Measurements from ENCODE around the gene FAM118A. TPM values are rescaled to one million over a fixed set of nuclear protein-coding genes. Genes with fewer than 3 reads are reported as not detected.

The FAM118A gene
- polyA plus RNA-seq, 1 experiment: 18.8 TPM

DNA sequence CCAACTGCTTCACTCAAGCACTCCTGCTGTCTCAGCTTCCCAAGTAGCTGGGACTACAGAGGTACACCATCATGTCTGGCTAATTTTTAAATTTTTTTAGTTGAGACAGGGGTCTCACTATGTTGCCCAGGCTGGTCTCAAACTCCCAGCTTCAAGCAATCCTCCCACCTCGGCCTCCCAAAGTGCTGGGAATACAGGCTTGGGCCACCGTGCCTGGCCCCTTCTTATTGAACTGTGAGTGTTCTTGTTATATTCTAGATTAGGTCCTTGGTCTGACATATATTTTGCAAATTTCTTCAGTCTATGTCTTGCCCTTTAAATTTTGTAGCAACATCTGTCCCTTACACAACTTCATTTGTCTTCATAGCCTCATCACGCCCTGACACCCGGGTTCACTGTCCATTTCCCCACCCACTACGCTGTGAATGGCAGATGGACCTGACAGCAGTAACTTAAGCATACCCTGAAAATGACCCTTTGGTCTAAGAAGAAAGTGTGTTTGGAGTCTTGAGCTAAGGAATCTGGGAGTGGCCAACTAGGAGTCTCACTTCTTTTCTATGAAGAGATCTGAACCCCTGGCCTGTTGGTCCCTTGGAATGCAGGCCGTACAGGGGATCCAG lies 4.2 kb upstream of the FAM118A start:
- POLR2A ChIA-PET: no interaction called here

DNA sequence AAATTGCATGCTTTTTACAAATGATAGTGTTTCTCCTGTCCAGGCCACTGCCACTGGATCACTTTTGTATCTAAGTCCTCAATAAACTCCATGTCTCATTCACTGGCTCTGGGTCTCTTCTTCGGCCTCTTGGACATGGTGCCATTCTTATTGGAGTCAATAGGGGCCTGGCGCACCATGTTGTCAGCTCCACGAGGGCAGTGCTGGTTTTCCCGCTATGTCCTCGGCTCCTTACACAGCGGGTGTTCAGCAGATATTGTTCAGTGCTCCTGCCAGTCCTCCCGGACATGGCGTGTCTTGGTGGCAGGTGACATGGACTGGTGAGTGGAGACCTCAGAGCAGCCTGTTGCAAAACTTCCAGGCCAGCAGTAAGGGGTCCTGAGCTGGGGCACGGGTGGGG lies 3.6 kb upstream of the FAM118A start:
- CTCF ChIA-PET: no interaction called here
- Histone ChIP-seq H3K27me3 (ENCODE audit: control insufficient read depth, insufficient read depth, low read length) (no peaks in the 10 kb centered on the region), H3K4me3 (ENCODE audit: low read depth, low read length) (no peak overlapping the region), H3K36me3 (ENCODE audit: control insufficient read depth, insufficient read depth, low read length) (no peaks in the 10 kb centered on the region)
- TF ChIP-seq, protein P1, sequence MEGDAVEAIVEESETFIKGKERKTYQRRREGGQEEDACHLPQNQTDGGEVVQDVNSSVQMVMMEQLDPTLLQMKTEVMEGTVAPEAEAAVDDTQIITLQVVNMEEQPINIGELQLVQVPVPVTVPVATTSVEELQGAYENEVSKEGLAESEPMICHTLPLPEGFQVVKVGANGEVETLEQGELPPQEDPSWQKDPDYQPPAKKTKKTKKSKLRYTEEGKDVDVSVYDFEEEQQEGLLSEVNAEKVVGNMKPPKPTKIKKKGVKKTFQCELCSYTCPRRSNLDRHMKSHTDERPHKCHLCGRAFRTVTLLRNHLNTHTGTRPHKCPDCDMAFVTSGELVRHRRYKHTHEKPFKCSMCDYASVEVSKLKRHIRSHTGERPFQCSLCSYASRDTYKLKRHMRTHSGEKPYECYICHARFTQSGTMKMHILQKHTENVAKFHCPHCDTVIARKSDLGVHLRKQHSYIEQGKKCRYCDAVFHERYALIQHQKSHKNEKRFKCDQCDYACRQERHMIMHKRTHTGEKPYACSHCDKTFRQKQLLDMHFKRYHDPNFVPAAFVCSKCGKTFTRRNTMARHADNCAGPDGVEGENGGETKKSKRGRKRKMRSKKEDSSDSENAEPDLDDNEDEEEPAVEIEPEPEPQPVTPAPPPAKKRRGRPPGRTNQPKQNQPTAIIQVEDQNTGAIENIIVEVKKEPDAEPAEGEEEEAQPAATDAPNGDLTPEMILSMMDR (IDR thresholded peaks at IDR 0.05; ENCODE audit: insufficient read depth, low read depth, low read length): no peak
- no peak for DNase-seq (ENCODE audit: low read depth)
- POLR2A ChIA-PET: interaction anchor here (0.6 kb wide), 1 partner anchor 204 kb away, joined by 3 read pairs; no protein-coding TSS in a partner anchor

More for the DNA sequence above, 4.2 kb upstream of the FAM118A start:
- no peak overlapping the region for H3K4me3 ChIP-seq (ENCODE audit: low read depth, low read length)
- CTCF ChIA-PET: no interaction called here
- no peaks in the 10 kb centered on the region for H3K36me3 ChIP-seq (ENCODE audit: control insufficient read depth, insufficient read depth, low read length)
- no peak for DNase-seq (ENCODE audit: low read depth)
- TF ChIP-seq, protein P1 (IDR thresholded peaks at IDR 0.05; ENCODE audit: insufficient read depth, low read depth, low read length): no peak
- H3K27me3 ChIP-seq (ENCODE audit: control insufficient read depth, insufficient read depth, low read length): no peaks in the 10 kb centered on the region

DNA sequence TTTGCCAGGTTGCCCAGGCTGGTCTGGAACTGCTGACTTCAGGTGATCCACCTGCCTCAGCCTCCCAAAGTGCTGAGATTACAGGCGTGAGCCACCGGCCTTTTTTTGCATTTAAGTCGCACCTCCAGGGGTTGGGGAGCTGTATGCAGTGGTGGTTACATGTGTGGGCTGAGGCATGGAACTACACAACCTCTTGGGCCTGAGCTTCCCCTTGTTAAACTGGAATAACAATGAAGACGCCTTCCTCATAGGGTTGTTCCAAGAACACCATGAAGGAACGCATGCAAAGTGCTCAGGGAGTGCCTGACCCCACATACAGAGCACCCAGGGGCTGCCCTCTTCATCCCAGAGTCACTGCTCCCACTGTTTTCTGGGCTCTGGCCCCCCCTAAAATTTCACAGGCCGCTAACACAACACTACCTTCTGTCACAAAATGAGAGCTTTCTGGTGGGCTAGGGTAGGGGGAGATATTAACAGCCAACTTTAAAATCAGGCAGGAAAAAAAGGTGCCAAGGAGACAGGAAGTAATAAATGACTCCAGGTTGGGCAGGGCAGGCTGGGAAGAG lies 1.3 kb upstream of the FAM118A start:
- no peak for DNase-seq (ENCODE audit: low read depth)
- ChIA-PET CTCF (no interaction called here), POLR2A (no interaction called here)
- TF ChIP-seq, protein P1 (IDR thresholded peaks at IDR 0.05; ENCODE audit: insufficient read depth, low read depth, low read length): no peak
- Histone ChIP-seq H3K36me3 (ENCODE audit: control insufficient read depth, insufficient read depth, low read length) (no peaks in the 10 kb centered on the region), H3K27me3 (ENCODE audit: control insufficient read depth, insufficient read depth, low read length) (no peaks in the 10 kb centered on the region), H3K4me3 (ENCODE audit: low read depth, low read length) (no peak overlapping the region)

DNA sequence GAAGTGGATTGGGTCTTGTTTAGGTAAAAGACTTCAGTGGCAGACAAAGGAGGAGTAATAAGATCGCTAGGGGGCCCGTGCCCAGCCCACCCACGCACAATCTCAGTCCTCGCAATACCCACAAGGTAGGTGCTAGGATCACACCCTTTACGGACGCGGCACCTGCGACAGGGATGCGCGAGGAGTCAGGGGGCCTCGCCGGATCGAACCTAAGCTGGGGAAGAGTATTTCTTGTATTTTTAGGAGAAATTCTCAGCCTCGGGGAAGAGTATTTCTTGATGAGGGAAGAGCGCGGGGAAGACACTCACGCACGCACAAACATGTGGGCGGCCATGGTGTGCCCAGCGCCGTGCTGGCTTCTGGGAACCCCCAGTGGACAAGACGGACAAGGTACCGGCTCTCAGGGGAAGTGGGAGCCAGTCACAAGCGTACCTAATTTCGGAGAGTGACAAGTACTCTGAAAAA lies 745 bp upstream of the FAM118A start:
- ChIA-PET POLR2A (no interaction called here), CTCF (no interaction called here)
- no peaks in the 10 kb centered on the region for H3K27me3 ChIP-seq (ENCODE audit: control insufficient read depth, insufficient read depth, low read length)
- no peak for DNase-seq (ENCODE audit: low read depth)
- no peaks in the 10 kb centered on the region for H3K36me3 ChIP-seq (ENCODE audit: control insufficient read depth, insufficient read depth, low read length)
- peak overlapping the region; percentile 30 for H3K4me3 ChIP-seq (ENCODE audit: low read depth, low read length)
- TF ChIP-seq, protein P1 (IDR thresholded peaks at IDR 0.05; ENCODE audit: insufficient read depth, low read depth, low read length): no peak

DNA sequence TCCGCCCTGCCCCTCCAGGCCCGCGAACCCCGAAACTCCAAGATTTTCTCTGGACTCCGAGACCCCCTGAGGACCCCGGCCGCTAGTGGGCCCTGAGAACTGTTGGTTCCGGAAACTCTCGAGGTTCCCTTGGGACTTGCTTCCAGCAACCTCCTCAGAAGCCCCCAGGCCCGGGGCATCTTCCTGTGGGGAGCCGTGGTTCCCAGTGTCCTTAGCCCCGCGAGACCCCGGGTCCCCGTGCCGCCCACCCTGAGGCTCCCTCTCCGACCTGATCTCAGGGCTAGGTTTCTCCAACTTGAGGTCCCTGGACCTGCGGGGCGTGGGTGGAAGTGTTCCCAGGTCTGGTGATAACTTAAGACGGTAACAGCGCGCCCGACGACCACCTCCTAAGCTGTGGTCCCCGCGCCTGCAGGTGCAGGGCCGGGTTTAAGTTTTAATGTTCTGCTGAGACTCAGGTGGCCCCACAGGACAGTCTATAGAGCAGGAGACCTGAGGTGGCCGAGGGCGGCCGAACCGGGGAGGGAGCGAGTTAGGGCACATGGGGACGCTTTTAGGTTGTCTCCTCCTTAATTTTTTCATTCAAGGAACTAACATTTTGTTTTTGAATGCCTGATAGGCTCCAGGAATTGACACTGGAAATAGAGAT lies 720 bp downstream of the FAM118A start:
- no peak for DNase-seq (ENCODE audit: low read depth)
- TF ChIP-seq, protein P1 (IDR thresholded peaks at IDR 0.05; ENCODE audit: insufficient read depth, low read depth, low read length): no peak
- Histone ChIP-seq H3K27me3 (ENCODE audit: control insufficient read depth, insufficient read depth, low read length) (no peaks in the 10 kb centered on the region), H3K36me3 (ENCODE audit: control insufficient read depth, insufficient read depth, low read length) (no peaks in the 10 kb centered on the region), H3K4me3 (ENCODE audit: low read depth, low read length) (peak overlapping the region; percentile 61)
- CTCF ChIA-PET: no interaction called here
- POLR2A ChIA-PET: no interaction called here
